T-helper 2 cell treated with Interferon-gamma antibody and Interleukin-4, amounts not matched to agents 100 ng/mL and 5 ng/mL, for 36 hours (primary cell): ENCODE data around the gene RND1. TPM values are rescaled to one million over a fixed set of nuclear protein-coding genes. Genes with fewer than 3 reads are reported as not detected.

Experiments
- intact Hi-C: fragments of 100-400 bp; cut with micrococcal nuclease; formaldehyde crosslinking; loops from one replicate; pipeline ENCODE4 v1.15.1; 2023
- total RNA-seq: library from RNA; stranded (reverse); gene quantifications from 2 replicates; pipeline ENCODE4 v1.2.3, GENCODE V29; 2022

Gene RND1
- total RNA-seq, 1 donor from 2014 or later, result 1.6 TPM

DNA sequence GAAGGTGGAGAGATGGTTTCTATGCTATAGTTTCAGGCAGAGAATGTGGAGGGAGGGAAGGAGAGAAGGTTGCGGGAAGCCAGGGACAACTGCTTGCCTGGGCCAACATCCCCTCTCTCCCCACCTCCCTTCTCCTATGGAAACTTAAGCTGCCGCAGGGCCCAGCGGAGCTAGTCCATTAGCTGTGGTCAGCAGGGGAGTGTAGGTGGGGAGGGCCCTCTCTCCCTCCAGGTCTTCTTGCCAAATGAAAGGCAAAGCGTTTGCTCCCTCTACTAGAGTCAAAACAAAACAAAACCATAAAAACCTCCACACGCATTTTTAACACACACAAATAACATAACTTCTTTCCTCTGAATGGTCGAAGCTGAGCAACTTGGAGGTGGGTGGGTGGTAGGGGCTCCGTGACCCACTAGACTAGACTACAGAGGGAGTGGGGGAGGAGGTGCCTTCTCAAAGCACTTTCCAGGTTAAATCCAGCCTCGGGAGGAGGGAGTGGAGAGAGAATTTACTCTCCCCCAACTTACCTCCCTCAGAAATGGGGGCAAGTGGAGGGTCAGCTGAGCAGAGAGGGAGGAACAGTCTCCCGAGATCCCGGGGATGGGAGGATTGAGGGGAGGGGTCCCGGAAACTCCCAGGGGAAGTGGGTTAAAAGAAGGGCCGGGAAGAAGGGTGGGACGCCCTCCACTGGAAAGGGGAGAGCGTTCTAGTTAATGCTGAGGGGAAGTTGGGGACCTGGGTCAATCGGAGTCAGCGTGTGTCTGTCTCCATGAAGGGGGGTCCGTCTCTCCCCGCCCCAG, 52.0 kb downstream of the RND1 start:
- intact Hi-C loops, result loop anchor here (1.0 kb wide), 1 partner anchor 97 kb away; the partner anchor contains the start of gene CCNT1

GRCh38 chr12:48812389-48812788, 53.3 kb downstream of the RND1 start:
- intact Hi-C loops, result no loop called here

GRCh38 chr12:48811437-48812090, 54.1 kb downstream of the RND1 start:
- intact Hi-C loops, result no loop called here

DNA sequence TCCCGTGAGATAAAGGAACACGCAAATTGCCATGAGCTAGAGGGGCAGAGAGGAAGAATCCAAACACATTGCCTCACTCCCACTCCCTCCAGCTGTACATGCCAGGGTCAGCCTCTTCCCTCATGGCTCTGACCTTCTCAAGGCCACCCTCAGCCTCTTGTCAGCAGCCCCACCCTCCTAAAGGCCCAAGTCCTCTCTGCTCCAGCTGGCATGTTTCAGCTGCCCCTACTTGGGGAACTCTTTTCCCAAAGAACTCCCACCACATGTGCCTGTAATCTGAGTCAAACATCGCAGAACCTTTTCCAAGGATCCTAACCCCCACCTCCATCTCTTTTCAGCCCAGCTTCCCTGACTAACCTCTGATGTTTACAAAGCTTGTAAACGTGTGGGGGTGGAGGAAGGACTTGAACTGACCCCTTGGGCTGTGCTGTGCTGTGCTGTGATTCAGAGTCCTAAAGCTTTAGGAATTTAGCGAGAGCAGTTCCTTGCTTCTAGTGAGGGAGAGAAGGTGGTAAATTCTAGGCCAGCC, 54.7 kb downstream of the RND1 start:
- intact Hi-C loops, result no loop called here

DNA sequence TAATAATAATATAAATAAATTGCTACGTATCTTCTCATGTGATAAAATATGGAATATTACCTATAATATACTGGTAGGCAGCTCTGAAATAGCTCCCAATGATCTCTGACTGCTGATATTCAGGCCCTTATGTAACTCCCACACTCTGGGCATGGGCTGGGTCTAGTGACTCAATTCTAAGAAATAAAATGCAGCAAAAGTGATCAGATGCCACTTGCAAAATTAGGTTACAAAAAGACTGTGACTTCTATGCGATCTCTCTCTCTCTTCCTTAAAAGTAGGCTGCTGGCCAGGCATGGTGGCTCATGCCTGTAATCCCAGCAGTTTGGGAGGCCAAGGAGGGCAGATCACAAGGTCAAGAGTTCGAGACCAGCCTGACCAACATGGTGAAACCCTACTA, 57.7 kb downstream of the RND1 start:
- intact Hi-C loops, result no loop called here

Other genes starting within 250 kb of the RND1 start
- gene KANSL2, start 183.6 kb downstream of the RND1 start, total RNA-seq, result 42.0 and 47.4 TPM in 2 replicates
- gene CCNT1, start 149.2 kb downstream of the RND1 start, total RNA-seq, result 53.8 and 56.1 TPM in 2 replicates
- 0.07 and 0.09 TPM in 2 replicates for gene ADCY6, start 76.8 kb downstream of the RND1 start, total RNA-seq
- gene CACNB3, start 47.4 kb downstream of the RND1 start, total RNA-seq, result 7.1 and 10.4 TPM in 2 replicates
- gene DDX23, start 13.7 kb downstream of the RND1 start, total RNA-seq, result 120 and 132 TPM in 2 replicates
- gene FKBP11, start 59.6 kb upstream of the RND1 start, total RNA-seq, result 55.9 and 59.9 TPM in 2 replicates
- 126 TPM in 2 replicates for gene ARF3, start 91.6 kb upstream of the RND1 start, total RNA-seq
- 1.2 and 1.9 TPM in 2 replicates for gene WNT10B, start 105.9 kb upstream of the RND1 start, total RNA-seq
- gene WNT1, start 112.5 kb upstream of the RND1 start, total RNA-seq, result not detected in 2 replicates
- 0.16 and 0.23 TPM in 2 replicates for gene DDN, start 133.5 kb upstream of the RND1 start, total RNA-seq
- 66.7 and 73.8 TPM in 2 replicates for gene PRKAG1, start 152.9 kb upstream of the RND1 start, total RNA-seq
- gene KMT2D, start 194.9 kb upstream of the RND1 start, total RNA-seq, result 106 and 109 TPM in 2 replicates
- gene RHEBL1, start 204.1 kb upstream of the RND1 start, total RNA-seq, result 5.4 and 6.5 TPM in 2 replicates
- 0.07 and 0.09 TPM in 2 replicates for gene DHH, start 228.9 kb upstream of the RND1 start, total RNA-seq
- gene LMBR1L, start 245.0 kb upstream of the RND1 start, total RNA-seq, result 45.4 and 47.4 TPM in 2 replicates